HG02642 (cell line): ENCODE data around the gene OSGEP.

ENCODE experiments used
- ATAC-seq: cut with Tn5 transposase; IDR thresholded peaks from one replicate; pipeline ENCODE4 v1.9.1; 2021; ENCODE audit warnings: mild to moderate bottlenecking; ENCODE audit not compliant: unreplicated experiment, poor library complexity

The OSGEP gene

DNA sequence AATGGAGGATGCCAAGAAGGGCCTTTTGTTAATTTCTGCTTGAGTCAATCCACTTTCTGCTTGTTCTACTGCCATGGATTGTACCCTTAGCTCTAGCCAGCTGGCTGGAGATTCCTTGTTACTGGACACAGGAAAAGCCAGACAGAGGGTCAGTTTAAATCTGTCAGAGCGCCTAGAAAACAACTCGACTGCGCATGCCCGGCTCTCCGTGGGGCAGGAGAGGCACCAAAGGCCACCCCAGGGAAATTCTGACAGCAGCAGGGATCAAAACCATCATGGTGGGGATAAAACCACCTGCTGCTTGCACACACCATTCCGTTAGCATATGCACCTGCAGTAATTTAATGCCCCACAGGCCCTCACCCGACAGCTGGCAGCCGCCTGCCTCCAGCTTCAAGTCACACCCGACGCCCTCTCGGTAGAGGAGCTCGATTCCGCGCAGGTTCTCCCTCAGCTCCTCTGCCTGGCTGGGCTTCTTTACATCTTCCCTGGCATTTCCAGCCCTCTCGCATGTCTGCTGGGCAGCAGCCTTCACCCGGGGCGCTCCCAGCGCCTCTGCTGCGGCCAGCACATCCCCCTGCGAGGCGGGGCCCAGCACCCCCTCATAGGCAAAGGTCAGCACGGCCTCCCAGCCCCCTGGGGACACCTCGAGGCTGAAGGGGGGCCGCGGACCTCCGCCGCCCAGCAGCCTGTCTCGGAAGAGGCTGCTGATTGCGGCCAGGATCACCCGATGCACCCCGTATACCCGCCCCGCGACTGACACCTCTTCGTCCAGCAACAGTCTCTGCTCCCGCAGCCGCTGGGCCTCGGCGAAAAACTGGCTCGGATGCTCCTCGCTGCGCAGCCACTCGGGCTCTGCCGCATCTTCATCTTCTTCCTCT lies 19.7 kb downstream of the OSGEP start:
- no peak for ATAC-seq

GRCh38 chr14:20429801-20430669 lies 24.6 kb downstream of the OSGEP start:
- ATAC-seq: no peak

DNA sequence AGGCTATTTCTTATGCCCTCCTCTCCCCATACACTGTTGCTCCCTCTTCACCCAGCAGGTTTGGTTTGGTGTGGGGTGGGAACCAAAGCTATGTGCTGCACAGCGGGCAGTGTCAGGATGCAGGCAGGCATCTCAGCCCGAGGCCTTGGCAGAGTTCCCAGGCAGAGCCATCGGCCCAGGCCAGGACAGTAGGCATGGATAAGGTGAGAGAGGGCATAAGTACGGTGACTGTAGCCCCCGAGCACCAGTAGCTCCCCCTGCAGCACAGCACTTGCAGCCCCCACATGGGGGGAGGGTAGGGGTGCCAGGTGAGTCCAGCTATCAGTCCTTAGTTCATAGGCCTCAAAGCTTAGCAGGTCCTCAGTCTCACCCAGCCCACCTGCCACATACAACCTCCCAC lies 25.8 kb downstream of the OSGEP start:
- no peak for ATAC-seq

DNA sequence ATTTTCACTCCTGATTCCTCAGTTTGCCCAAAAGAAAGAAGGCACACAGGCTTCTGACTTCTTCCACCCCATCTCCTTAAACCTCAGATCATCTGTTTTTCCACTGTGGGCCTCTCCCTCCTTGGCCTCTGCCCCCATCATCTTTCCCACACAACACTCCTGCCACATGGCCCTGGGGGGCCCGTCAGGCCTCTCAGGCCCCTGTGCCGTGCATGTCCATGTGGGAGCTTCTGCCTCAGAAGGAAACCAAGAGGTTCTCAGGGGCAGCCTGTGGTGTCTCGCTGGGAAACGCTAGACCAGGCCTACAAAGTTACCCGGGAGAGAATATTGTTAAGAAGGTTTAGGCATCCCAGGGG lies 26.6 kb downstream of the OSGEP start:
- ATAC-seq: peak; percentile 46

DNA sequence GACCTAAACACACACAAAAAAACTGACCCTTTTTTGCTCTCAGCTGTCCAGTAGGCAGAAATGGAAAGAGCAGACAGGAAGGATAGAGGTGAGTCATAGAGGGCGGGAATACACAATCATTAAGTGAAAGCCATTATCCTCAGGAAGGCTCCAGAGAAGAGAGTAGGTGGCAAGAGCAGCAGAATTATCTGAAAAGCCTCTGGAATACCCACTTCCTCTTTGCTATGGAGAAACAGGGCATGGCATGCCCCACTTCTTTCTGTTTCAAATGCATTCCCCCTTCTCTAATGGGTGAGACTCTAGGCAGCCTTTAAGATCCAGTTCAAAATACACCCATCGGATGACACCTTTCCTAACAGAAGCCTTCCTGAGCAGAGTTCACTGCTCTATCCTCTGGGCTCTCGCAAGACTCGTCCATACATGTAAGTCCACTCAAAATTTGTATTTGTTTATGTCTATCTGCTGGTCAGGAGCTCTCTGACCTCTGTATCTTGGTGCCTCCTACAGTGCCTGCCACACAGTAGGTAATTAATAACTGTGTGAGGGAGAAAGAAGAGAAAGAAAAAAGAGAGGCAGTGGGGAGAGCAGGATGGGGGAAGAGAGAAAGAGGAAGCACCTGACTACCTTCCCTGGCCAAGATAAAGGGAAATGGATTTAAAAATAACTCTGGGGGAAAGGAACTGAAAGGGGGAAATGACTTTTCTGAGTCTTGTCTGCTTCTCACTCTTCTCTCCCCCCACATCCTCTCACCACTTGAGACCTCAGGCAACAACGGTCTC lies 27.2 kb downstream of the OSGEP start:
- peak; percentile 72 for ATAC-seq

GRCh38 chr14:20424851-20425250 lies 29.8 kb downstream of the OSGEP start:
- no peak for ATAC-seq

- ATAC-seq: no peak
Observed at GRCh38 chr14:20422886-20423285, 31.7 kb downstream of the OSGEP start.

DNA sequence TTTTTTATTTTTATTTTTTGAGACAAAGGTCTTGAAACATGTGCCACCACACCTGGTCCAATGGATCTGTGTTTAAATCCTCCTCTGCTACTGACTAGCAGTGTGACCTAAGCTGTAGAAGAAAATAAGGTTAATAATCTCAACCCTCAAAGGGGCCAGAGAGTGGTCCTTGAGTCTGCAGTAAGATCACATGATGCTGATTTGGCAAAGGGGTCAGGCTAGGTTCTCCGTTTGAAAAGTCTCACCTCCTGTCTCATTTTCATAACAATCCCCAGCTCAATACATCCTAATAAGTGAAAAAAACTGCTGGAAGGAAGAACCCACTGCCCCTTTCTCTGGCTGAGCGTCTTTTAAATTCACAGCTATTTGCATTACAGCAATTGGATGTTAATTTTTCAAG lies 33.3 kb downstream of the OSGEP start:
- no peak for ATAC-seq

DNA sequence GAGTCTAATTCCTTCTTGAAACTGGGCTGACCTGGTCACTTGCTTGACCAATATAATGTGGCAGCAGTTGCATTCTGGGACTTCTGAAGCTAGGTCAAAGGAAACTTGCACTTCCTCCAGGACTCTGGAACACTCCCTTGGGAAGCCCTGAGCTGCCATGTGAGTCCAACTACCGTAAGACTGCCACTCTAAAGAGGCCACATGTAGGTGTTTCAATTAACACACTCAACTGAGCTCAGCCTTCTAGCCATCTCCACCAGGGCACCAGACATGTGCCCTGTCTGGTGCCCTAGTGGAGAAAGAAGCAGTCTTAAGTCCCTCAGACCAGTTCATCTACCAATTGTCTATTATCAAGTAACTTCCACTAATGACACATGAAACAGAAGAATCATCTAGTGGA lies 35.2 kb downstream of the OSGEP start:
- no peak for ATAC-seq

- no peak for ATAC-seq
Observed at GRCh38 chr14:20418501-20418909, 36.1 kb downstream of the OSGEP start.

DNA sequence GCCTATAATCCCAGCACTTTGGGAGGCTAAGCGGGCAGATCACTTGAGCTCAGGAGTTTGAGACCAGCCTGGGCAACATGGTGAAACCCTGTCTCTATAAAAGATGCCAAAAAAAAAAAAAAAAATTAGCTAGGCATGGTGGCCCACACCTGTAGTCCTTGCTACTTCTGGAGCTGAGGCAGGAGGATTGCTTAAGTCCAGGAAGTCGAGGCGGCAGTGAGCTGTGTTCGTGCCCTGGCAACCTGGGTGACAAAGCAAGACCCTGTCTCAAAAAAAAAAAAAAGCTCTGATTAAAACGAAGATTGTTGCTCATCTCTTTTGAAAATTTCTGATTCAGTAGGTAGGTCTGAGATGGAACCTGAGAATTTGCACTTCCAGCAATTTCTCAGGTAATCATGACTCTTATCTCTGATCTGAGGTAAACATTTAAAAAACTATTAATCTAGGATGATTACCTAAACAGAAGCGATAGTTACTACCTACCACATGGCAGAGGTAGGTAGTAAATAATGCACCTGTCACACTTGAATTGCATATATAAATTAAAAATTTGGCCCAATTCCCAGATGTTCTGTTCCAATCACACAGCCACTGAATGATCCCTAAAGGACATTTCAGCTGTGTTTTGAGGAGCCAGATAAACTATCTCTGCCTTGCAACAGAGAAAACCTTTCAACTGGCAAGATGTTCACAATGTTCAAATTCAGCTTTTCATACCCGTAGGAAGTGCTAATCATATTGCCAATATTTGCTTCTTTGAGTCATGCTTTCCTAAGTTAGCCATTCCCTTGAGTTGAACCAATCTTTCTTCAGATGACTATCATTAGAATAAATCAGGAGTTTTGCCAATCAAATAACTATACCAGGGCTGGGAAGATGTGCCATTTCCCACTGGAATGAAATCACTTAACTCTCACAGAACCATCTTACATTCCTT lies 37.1 kb downstream of the OSGEP start:
- no peak for ATAC-seq

GRCh38 chr14:20416223-20416622 lies 38.4 kb downstream of the OSGEP start:
- ATAC-seq: no peak

GRCh38 chr14:20415782-20416206 lies 38.8 kb downstream of the OSGEP start:
- ATAC-seq: peak; percentile 41

DNA sequence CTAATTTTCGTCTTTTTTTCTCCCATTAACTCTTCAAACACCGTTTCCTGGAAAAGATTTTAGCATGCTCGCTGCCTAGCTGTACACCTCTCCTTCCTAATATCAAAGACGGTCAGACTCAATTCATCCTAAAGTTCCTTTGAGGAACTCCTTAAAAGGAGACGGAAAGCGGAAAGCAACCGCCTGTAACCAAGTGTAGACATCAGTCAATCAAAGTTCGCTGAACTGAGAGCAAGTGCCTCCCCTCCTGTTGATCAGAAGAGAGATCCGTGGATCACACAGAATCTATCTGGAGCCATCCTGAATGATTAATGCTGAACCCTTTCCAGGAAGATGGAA lies 40.9 kb downstream of the OSGEP start:
- peak; percentile 37 for ATAC-seq

- peak; percentile 81 for ATAC-seq
Observed at GRCh38 chr14:20412876-20413743, 41.5 kb downstream of the OSGEP start, which contains the start of gene TEP1. TEP1 (minus strand) TSS chr14:20413501; CDS start chr14:20408439, 5,062 bp downstream.

GRCh38 chr14:20412411-20412810 lies 42.2 kb downstream of the OSGEP start:
- ATAC-seq: peak; percentile 61

GRCh38 chr14:20409226-20409625 lies 45.4 kb downstream of the OSGEP start:
- ATAC-seq: no peak

DNA sequence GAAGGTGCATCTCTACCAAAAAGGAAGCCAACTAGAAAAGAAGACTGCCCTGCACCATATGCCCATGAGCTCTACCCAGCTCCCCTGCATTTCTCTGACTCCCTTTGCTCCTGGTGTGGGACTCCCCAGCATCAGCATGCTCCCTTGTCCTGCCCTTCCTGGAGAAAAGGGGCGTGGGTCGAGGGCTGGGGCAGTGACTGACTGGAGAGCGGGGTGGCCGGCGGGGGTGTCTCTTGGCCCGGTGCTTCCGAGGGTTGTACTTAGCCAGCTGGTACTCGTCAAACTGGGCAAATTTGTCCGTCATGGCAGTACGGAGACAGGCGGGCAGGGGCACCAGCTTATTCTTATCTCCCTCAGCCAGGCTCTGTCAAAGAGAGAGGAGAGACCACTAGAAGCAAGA lies 51.1 kb downstream of the OSGEP start:
- ATAC-seq: no peak
